Stimulated activated CD8-positive, alpha-beta memory T cell treated with anti-CD3 and anti-CD28 coated beads, Interleukin-12 subunit alpha, Interleukin-12 subunit beta, amount 100 ng/mL, for 24 hours (primary cell): ENCODE results near the gene TP53I3.
A peak's percentile ranks its signal among the peaks of the same experiment; 100 is the strongest.
"Not testable (repeated sequence)": the region's sequence is repeated elsewhere in the genome, so short reads cannot be mapped to it uniquely, and the experiment has no call there.

ENCODE experiments used
- DNase-seq: peaks from one replicate; pipeline ENCODE4 v3.0.0-alpha.2; 2020; ENCODE audit errors: extremely low read depth

Gene TP53I3

DNA sequence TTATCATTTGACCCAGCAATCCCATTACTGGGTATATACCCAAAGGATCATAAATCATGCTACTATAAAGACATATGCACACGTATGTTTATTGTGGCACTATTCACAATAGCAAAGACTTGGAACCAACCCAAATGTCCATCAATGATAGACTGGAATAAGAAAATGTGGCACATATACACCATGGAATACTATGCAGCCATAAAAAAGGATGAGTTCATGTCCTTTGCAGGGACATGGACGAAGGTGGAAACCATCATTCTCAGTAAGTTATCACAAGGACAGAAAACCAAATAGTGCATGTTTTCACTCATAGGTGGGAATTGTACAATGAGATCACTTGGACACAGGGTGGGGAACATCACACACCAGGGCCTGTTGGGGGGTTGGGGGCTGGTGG is 16.1 kb upstream of the TP53I3 start:
- not testable (repeated sequence) for DNase-seq

DNA sequence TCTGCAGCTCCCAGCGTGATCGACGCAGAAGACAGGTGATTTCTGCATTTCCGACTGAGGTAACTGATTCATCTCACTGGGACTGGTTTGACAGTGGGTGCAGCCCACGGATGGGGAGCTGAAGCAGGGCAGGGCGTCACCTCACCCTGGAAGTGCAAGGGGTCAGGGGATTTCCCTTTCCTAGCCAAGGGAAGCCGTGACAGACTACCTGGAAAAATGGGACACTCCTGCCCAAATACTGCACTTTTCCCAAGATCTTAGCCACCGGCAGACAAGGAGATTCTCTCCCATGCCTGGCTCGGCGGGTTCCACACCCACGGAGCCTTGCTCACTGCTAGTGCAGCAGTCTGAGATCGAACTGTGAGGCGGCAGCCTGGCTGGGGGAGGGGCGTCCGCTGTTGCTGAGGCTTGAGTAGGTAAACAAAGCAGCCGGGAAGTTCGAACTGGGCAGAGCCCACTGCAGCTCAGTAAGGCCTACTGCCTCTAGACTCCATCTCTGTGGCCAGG is 10.6 kb upstream of the TP53I3 start:
- not testable (repeated sequence) for DNase-seq

DNA sequence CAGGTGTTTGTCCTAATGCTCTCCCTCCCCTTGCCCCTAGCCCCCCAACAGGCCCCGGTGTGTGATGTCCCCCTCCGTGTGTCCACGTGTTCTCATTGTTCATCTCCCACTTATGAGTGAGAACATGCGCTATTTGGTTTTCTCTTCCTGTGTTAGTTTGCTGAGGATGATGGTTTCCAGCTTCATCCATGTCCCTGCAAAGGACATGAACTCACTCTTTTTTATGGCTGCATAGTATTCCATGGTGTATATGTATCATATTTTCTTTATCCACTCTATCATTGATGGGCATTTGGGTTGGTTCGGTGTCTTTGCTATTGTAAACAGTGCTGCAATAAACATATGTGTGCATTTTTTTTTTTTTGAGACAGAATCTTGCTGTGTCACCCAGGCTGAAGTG is 8.6 kb upstream of the TP53I3 start:
- not testable (repeated sequence) for DNase-seq

DNA sequence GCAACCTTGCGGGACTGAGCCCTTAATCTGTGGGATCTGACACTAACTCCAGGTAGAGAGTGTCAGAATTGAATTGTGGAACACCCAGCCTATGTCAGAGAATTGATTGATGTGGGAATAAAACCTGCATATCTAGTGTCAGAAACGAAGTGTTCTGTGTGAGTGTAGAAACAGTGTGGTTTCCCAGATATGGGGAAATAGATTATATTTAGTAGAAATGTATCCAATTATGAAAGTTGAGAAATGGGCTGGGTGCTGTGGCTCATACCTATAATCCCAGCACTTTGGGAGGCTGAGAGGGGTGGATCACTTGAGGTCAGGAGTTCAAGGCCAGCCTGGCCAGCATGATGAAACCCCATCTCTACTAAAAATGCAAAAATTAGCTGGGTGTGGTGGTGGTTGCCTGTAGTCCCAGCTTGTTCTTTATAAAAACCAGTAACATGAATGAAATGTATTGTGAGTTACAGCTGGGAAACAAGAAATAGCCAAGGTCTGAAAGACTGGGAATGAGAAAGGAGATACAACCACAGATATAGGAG is 4.3 kb upstream of the TP53I3 start:
- no peak for DNase-seq

DNA sequence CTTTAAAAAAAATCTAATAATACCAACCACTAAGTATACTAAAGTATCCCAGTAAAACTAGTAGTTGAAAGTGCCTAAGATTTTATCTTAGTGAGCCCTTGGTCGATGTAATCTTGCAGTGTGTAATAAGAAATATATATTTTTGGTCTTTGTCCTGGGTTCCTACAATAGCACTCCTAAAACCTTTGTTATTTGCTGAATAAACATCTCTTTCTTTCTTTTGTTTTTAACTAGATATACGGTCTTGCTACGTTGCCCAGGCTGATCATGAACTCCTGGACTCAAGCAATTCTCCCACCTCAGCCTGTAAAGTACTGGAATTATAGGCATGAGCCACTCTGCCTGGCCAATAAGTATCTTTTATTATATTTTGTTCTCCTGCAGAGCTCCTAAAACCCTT is 2.4 kb upstream of the TP53I3 start:
- DNase-seq, result no peak

DNA sequence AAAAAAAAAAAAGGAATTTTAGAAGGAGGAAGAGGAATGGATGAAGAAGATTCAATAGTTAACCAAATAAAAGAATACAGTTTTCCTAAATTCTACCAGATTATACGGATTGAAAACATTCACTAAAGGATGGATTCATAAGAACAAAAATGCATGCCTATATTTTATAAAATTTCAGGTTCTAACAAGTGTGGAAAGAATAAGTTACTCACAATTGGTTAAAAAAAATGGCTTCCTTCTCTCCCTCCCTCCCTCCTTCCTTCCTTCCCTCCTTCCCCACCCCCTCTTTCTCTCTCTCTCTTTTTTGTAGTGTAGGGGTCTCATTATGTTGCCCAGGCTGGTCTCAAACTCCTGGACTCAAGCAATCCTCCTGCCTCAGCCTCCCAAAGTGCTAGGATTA is 1.6 kb upstream of the TP53I3 start:
- no peak for DNase-seq

DNA sequence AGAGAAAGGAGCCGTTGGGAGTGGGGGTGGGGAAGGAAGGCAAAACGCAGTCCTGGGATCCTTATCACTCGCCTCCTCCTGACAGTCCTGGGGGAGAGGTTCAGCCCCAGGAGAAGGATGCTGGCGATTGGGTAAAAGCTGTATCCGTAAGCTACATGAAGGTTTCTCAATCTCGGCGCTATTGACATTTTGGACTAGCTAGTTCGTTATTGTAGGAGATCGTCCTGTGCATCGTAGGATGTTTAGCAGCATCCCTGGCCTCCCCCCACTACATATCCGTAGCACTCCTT is 511 bp upstream of the TP53I3 start:
- DNase-seq, result no peak

DNA sequence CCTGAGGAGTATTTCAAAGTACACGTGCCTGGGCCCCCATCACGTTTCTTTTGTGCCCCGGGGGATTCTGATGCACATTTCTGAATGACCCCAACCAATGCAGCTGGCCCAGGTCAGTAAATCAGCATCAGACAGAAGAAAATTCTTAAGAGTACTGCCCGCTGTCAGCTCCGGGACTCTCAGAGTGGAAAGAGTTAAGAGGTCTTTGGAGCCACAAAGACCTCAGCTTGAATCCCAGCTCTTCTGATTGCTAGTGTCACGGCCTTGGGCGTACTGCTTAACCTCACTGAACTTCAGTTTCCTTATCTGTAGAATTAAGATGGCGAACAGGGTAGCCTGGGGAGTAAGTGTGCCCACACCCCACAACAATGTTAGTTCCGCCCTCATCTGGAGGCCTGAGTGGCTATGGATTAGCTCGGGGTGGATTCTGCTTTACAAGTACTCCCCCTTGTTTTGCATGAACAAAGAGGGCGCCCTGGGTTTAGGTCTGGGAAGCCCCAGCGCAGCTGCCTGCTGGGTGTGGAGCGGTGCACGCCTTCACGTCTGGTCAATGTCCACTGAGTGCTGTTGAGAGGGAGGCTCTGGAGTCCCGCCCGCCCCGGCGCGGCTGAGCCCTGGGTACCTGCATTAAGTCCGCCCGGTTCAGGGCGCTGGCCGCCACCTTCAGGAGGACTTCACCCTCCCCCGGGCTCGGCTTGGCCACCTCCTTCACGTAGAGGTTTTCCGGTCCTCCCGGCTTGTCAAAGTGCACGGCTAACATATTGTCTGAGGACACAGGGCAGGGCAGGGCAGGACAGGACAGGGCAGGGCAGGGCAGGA is 858 bp downstream of the TP53I3 start:
- no peak for DNase-seq

DNA sequence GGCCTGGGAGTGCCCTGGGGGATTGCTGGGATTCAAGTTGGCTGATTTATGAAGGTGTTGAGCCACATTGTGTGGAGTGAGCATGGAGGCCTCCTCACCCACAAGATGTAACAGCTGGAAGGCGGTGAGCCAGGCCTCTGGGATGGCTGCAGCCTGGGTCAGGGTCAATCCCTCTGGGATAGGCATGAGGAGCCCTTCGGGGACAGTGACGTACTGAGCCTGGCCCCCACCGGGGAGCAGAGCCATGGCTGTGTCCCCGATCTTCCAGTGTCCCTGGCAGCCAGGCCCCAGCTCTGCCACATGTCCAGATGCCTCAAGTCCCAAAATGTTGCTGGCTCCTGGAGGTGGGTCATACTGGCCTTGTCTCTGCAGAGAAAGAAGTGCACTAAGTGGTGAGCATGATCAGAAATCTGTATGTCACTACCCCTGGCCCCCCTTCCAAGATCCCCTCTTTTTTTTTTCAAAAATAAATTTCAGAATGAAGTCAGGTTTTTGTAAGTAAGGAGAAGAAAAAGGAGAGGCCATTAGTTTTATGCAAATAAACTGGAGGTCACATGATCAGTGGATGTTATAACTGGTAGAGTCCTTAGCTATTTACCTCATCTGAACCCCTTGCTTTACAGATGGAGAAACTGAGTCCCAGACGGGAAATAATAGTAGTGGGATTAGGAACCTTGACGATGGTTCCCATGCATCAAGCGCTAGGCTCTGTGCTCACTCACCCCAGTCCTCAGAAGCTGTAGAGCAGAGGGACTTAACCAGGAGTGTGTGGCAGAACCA is 1.7 kb downstream of the TP53I3 start:
- no peak for DNase-seq

DNA sequence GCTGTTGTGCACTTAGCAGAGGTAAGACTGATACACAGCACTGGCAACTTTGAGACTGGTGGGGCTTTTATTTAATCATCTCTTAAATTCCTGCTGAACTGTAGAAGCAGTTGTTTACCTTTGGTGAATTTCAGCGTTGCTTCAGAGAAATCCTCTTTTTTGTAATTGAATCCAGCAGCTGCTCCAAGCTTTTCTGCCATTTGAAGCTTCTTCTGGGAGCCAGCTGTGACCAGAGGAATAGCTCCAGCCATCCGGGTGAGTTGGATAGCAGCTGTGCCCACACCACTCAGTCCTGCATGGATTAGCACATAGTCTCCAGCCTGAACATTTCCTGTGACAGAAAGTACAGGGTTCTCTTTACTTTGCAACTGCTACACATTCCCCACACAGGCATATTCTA is 3.9 kb downstream of the TP53I3 start:
- DNase-seq, result no peak

DNA sequence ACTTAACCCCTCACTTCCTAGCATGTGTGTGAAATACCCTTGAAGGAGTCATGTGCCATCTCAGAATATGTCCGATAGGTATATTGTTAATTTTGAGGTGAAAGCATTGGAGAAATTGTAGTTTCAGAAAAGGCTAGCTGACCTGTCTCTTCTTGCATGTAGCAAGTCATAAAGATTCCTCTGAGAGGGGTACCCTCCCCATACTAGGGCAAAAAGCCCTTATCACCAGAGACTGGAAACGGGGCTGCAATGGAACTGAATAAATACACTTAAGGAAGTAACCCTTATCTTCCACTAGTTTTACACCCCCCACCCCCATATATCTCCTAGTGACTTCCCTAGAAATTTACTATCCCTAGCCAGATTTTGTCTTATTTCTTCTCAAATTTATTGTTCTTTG is 6.8 kb downstream of the TP53I3 start:
- DNase-seq, result no peak

DNA sequence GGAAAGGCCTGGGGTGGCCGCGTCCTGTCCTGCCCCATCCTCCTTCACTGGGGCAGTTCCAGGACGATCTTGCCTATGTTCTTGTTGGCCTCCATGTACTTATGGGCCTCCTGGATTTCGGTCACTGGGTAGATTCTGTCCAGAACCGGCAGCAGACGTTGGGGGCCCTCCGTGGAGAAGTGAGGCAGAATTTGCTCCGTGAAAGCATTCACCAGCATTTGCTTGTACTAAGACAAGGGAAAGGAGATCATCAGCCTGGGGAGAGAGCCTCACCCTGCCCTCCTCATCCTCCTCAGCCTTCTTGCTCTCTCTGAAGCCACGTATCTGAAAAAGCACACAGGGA is 7.1 kb downstream of the TP53I3 start:
- no peak for DNase-seq

DNA sequence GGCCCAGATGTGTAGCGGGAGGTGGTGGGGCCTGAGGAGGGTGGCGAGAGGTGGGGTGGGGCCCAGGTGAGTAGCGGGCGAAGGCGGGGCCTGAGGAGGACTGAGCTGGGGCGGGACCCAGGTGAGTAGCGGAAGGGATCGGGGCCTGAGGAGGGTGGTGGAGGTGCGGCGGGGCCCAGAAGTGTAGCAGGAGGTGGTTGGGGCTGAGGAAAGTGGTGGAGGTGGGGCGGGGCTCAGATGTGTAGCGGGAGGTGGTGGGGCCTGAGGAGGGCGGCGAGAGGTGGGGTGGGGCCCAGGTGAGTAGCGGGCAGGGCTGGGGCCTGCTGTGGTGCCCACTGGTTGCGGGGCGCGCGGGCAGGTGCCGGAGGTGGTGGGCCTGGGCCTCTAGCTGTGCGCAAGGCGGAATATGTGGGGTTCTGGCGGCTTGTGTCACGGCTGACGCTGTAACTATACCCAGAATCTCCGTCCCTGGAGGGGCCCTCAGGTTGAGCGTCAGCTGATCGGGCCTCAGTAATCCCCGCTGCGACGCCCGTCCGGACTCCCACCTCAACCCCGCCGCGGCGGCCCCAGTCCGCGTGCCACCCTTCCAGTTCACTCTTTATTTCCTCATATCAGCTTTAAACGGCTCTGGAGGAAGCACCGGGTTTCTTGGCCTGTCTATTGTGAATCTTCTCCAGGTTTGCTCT is 7.6 kb downstream of the TP53I3 start:
- no peak for DNase-seq

DNA sequence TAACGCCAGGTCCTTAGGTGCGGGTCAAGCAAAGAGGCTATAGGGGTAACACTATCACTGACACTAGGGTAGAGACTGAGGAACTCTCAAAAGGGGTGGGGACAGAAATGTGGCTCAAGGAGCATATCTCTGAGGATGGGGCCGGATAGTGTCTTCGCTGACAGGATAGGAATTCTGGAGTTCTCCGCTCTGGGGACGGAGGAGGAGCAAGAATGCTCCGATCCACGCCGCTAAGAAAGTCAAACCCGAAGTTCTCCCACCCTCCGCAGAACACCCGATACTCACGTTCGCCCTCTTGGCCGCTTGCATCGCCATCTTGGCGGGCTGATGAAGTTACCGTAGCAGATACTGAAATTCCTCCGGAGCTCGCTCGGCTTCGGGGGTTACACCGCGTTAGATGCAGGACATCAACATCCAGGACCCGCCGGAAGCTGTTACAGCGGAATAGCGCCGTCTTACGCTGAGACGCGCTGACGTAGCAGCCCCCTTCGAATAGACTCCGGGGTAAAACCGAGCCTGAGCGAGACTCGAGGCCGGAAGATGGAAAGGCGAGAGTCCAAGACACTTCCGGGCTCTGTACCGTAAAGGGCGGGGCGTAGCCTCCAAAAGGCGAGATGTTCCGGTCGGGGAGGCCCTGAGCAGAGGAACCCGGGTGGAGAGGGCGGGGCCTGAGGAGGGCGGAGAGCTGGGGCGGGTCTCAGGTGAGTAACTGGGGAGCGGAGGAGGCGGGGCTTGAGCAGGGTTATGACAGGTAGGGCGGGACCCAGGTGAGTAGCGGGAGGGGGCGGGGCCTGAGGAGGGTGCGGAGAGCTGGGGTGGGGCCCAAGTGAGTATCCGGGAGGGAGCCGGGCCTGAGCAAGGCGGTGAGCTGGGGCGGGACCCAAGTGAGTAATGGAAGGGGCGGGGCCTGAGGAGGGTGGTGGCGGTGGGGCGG is 8.5 kb downstream of the TP53I3 start, which contains the start of gene SF3B6:
Gene SF3B6 (minus strand): TSS at position 412 of the 934 bp plus-strand sequence. CDS start 97 bp downstream, at position 315.
- peak; percentile 98 for DNase-seq

DNA sequence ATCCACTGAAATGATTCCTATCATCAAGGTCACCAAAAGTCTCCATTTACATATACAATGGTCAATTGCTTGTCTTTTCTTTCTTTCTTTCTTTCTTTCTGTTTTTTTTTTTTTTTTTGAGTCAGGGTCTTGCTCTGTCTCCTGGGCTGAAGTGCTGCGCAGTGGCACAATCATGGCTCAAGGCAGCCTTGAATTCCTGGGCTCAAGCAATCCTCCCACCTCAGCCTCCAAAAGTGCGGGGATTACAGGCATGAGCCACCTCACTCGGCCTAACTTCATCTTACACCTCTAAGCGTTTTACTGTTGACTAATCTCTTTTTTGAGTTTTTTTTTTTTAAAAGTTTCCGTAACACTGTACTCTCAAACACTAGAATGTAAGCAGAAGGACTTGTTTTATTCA is 9.4 kb downstream of the TP53I3 start:
- DNase-seq, result no peak

DNA sequence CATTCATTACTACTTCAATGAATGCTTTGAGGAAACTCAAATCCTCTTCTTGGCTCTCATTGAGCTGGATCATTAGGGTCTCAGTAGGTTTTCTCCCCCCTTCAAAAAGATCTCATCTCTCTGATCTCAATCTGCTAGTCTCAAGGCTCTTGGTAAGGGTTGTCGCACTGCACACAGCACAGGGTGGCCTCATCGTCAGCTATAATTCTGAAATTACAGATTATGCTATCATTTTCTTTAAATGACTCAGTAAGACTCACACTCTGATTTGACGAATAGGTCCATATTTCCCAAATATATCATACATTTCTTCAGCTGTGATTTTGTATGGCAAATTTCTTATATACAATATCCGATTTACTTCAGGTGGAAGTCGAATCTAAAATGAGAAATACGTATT is 10.8 kb downstream of the TP53I3 start:
- DNase-seq, result no peak

DNA sequence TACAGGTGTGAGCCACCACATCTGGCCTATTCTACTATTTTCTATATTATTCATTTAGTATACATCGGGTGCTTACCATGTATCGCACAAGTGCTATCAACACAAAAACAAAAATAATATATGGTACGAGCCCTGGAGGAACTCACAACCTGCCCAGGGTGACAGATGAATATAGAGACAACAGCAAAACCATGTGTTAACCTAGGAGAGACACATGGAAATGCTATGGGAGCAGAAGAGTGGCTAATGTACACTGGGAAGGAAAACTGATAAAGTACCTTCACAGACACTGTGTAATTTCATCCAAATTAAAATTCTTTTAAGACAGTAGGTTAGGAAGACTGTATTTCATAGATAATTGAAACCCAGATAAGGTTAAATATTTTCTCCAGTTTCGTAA is 12.4 kb downstream of the TP53I3 start:
- no peak for DNase-seq

DNA sequence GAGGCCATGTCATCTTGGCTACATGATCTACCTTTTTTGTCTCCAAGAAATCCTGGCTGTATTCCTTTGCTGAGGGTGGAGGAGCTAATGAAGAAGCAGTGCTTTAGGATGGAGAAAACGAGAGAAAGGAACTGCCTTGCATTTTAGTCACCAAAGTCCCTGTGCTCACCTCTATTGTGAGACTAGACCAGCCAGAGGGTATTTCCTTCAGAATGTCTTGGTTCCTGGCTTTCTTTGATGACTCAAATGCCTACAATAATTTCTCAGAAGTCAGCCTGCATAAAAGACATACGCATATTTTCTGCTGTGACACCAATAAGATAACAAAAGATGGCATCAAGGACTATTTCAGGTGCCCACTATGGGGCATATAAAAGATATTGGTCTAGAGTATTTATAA is 19.3 kb downstream of the TP53I3 start:
- DNase-seq, result no peak

DNA sequence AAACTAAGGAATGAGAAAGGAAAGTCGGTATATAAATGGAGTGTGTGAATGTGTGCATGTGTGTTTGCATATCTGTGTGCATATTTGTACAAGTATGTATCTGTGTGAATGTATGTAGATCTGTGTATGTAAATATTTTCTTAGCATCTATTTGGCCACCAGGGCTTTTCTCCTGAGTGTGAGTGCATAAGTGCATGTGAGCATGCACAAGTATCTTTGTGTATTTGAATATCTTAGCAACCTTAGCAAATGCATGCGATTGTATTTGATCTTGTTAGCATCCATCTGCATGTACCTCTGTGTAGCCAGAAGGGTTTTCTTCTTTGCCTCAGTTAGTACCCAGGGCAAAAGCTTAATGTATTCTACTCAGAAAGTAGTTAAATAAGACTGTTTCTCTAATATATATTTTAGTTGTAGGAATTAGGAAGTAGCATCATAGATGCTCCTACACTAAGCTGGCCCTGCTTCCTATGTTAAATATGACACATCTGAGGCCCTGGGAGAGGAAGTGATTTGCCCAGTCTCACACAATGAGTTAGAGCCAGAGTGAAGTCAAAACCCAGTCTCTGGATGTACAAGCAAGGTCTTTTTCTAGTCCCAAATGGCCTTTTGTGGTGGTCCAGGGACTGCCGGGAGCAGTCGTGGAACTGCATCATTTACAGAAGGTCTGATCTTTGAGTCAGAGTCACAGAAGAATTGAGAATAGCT is 25.9 kb downstream of the TP53I3 start:
- DNase-seq, result no peak

DNA sequence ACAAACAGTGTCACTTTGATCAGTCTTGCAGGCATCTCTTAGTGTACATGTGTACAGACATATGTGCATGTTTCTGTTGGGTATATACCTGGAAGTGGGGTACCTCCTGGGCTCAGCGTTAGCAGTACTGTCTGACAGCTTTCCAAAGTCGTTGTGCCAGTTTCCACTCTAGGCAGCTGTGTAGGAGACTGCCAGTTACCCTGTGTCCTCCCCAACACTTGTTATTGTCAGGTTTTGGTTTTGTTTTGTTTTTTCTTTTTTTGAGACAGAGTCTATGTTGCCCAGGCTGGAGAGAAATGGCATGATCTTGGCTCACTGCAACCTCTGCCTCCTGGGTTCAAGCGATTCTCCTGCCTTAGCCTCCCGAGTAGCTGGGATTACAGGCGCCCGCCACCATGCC is 28.9 kb downstream of the TP53I3 start:
- no peak for DNase-seq
